NB4 (cell line): ENCODE measurements around the gene STMN3.

Source experiments
- MAX ChIP-seq: IDR thresholded peaks from 2 replicates; pipeline ENCODE4 v1.6.1; 2011; ENCODE audit warnings: low read depth, low read length
- POLR2A ChIP-seq: IDR thresholded peaks from 2 replicates; pipeline ENCODE4 v1.6.1; 2011; ENCODE audit warnings: mild to moderate bottlenecking; ENCODE audit not compliant: insufficient read length; ENCODE audit errors: extremely low read depth

GRCh38 chr20:63622732-63623131 lies 30.5 kb downstream of the STMN3 start:
- no peak for TF ChIP-seq MAX
- no peak for TF ChIP-seq POLR2A
